NCI-H1092 treated with DMSO at 0.1 percent for 48 hours (cell line): ENCODE measurements around the gene STX8.
A peak's percentile ranks its signal among the peaks of the same experiment; 100 is the strongest.

Experiments
- DNase-seq: peaks from one replicate; lab custom pipeline; 2025; lab: John Stamatoyannopoulos, UW

STX8 gene

DNA sequence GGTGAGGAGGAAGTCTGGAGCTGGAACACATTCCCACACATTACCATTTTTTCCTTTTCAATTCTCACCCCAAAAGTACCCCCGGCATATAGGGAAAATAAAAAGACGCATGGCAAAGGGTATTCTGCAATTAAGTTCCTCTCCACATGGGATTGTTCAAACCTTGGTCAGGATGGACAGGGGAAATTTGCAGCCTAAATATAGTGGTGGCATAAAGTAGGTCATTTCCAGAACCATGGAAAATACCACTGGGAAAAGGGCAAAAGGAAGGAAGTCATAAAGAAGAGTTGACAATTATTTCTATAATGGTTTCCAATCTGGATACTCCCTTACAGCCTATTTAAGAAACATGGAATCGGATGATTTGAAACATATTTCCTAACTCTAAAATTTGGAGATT lies 135.8 kb downstream of the STX8 start:
- no peak for DNase-seq

DNA sequence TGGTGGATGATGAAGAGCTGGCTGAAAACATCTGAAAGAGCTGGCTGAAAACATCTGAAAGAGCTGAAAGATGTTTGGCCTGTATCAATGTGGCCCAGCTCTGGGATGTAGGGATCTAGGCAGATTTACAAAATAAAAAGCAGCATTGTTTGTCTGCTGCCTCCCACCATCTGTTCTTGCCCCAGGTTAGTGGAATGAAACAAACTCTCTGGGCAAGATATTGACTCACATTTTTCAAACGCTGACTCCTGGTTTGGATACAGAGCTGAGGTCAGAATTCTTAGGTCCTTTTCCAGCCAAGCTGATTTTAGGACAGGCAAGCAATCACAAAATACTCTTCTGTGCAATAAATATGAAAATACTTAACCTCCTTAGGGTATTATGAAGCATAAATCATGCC lies 139.0 kb downstream of the STX8 start:
- no peak for DNase-seq

DNA sequence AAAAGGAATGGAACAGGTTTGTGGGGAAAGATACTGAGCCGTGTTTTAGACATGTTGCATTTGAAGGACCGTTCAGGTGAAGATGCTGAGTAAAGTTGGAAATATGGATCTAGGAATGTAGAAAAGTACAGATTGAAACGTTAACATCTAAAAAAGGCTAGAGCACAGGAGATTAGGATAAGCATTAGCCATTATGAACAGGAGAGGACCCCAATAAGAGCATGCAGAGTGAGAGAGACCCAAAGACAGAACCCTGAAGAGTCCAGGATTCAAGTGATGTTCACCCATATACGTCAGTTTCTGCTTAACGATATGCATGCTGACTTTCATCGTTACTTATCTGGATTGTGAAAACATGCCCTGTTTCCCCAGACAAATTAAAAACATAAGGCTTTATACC lies 140.5 kb downstream of the STX8 start:
- no peak for DNase-seq

DNA sequence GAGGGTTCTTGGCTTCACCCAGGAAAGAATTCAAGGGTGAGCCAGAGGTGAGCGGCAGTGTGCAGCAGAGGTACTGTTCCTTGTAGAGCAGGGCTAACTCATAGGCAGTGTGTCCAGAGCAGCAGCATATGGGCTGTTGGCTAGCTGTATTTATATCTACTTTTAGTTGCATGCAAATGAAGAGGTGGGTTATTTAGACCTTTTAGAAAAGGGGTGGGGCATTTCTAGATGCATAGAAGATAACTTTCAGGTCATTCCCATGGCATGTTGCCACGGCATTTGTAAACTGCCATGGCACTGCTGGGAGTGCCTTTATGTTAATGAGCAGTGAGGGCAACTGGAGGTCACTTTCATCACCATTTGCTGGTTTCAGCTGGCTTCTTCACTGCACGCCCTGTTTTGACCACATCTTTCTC lies 141.0 kb downstream of the STX8 start:
- no peak for DNase-seq

DNA sequence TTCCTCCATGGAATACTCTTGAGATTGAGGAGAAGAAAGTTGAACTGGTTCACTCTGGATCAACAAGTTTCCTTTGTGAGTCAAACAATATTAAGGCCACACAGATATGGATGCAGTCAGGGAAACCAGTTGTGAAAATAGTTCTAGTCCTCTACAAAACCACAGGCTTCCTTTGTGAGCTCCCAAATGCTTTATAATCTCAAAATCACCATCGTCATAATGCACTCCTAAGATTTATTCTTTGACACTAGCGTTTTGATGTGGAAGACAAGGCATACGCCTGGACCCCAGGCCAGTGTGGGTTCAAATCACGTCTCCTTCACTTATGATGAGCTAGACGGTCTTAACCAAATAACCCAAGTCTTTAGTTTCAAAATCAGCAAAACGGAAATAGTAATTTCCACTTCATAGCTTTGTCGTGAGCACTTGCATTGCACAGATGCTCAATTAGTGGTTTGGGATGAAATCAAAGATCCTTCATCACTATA lies 142.6 kb downstream of the STX8 start:
- no peak for DNase-seq

DNA sequence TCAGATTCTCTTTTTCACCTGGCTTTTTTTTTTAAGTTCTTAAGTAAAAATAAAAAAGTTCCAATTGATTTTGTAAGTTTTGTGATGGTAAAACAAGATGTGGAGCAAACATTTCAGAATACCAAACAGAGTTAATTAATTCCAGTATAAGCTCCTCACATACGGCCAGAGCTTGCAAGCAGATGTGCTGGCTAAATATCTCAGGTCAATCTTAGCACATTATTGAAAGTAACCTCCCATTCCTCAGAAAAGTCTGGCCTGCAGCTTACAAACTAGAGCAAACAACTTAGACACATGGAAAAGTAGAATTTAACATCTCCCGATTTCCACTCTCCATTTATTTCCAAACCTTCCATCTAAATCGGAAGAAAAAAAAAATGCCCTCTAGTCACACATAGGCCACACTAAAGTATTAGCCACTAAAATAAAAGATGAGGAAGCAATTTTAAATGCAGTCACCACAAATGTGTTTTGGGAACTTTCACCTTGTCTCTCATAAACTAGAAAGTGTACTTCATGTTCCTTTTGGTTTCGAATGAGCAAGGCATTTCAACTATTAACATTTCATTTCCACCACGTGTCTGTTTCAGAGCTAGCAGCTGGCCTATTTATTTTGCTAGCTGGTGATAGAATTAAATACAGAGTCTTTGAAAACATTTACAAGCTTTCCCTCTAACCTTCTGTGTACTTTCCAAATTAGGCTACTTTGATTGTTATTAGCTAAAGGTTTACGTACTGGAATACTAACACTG lies 143.3 kb downstream of the STX8 start:
- DNase-seq: no peak

DNA sequence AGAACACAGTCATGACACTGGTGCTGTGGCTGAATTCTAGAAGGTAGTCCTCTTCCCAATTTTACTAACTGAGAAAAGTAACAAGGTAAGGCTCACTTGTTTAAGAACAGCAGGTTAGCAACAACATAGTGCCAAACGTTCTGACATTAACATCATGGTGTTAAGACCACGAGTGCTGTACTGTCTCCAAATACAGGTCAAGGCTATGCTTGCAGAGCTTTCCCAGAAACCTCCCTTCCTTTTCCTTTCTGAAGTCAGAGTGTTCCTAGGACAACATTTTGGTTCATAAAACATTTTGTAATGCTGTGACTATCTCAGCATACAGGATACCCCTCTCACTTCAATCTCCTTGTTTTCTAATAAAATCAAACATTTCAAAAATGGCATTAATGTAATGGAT lies 144.0 kb downstream of the STX8 start:
- DNase-seq: no peak

DNA sequence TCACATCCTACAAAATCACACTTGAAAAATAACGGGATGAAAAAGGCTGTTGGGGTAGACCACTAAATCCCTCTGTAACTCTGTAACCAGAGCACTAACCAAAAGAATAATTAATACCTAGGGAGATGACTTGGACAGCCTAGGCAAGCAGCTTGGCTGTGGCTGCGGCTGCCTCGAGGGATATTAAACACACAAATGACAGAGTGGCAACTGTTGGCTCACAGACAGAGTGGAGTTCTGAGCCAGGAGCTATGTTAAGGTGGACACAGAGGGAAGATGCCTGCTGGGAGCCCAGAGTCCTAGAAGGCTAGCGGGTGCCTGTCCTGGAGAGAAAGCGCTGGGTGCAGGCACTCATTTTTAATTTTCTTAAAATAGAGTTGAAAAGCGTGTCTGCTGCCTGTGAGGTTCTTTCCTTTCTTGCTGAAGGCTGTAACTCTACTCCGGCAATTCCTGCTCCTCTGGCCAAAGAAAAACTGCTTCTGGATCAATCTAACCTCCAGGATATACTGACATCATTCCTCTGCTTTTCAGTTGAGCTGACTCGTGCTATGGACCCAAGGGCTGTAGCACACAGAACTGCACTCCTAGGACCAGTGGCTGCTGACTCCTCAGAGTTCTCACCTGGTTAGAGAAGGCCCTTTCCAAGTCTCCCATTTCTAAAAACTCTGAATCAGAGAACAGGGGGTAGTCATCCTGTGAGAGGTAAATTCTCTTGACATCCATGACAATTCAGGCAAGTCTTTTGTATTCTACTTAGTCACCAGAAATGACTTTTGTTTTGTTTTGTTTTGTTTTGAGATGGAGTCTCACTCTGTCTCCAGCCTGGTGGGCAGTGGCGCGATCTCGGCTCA lies 147.9 kb downstream of the STX8 start:
- DNase-seq: peak; percentile 3

DNA sequence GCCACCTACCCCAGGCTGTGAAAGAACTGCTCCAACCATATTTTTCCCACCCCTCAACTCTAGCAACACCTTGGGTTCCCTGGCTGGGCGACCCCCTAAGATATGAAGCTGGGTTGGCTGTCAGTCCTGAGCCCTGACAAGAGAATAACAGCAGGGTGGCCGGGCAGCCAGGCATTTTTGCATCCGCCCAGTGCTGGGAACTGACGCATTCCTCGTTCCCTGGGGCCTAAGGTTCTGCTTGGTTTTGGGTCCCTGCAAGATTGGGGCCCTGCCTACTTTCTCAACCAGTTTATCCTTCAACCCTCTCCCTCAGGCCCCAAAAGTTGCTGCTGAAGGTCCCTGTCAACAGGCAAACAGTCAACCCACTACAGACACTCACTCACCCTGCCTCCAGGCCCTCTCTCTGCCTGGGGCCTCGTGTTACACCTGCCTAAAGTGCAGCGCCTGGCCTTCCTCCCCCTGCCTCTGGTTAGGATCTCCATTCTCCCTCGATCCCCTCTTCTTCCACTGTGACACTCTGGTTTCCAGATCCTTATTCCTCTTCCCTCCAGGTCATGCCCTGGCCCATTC lies 151.5 kb downstream of the STX8 start:
- DNase-seq: no peak

DNA sequence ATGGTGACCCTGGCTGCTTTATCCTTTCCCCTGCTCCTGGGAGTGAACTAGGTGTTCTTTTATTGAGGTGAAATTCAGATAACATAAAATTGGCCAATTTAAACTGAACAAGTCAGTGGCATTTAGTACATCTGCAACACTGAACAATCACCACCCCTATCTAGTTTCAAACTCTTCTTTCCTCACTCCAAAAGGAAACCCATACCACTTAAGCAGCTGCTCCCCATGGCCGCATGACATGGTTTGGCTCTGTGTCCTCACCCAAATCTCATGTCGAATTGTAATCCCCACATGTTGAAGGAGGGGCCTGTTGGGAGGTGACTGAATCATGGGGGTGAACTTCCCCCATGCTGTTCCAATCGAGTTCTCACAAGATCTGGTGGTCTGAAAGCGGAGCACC lies 154.1 kb downstream of the STX8 start:
- DNase-seq: no peak

DNA sequence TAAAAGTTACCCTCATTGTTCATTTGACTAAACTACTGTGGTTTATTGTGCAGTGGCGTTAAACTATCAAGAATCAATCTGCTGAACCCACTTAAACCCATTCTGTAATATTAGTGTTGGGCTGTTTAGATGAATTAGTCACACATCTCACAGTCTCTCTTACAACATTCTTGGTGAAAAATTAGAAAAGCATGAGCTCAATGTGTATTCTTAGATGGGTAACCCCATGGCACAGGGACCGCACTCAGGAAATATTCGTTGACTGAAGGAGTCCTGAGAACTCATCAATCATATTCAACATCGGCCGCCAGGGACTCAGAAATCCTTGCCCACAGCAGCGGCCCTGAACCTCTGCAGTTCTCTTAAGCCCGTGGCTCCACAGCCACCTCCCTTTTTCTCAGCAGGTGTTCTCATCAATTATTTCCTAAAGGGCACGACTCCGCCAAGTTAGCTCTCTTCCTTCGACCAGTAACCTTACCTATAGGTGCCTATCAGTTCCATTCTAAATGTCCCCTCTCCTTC lies 155.6 kb downstream of the STX8 start:
- no peak for DNase-seq

DNA sequence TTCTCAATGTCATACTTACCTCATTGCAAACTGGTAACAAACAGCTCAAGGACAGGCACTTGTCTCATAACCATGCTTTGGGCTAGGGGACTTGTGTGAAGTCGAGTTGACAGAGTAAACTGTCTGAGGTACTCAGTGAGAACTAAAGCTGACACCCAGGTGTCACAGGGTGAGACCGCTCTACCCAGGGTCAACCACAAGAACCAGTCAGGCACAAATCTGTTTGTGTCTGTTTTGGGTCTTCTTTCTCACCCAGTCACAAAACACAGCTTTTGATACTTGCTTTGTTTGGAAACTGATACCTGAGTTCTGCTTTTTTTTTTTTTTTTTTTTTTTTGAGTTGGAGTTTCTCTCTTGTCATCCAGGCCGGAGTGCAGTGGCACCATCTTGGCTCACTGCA lies 161.1 kb downstream of the STX8 start:
- DNase-seq: no peak

DNA sequence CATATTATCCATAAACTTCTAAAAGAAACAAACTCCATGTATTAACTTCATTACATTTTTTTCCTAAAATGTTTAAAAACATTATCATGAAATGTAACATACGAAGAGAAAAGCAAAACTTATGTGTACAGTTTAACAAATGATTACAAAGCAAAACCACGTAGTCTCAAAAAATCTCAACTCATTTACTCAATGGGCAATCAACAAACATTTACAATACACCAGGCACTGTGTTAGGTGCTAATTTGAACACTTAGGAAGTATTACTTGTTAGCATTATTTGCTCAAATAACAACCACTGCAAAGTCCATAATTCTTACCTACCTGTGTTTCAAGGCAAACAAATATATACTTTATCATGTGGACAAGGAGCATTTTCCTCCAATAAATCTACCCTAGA lies 164.9 kb downstream of the STX8 start:
- no peak for DNase-seq

DNA sequence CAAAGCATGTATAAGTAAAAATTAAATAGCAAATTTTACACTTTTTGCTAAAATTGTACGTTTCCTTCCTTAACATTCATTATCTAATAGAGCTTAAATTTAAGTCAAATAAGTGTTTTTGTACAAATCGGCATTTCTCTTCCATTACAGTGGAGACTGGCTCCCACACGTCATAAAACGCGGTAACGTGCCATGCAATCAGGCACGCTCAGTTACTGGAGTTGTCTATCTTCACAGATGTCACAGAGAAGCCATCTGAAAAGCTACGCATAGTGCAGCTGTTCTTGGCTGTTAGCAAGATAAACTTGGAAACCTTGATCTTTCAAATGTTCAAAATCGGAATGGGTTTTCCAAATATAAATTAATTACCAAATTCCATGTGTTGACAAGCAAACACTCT lies 165.3 kb downstream of the STX8 start:
- DNase-seq: no peak

DNA sequence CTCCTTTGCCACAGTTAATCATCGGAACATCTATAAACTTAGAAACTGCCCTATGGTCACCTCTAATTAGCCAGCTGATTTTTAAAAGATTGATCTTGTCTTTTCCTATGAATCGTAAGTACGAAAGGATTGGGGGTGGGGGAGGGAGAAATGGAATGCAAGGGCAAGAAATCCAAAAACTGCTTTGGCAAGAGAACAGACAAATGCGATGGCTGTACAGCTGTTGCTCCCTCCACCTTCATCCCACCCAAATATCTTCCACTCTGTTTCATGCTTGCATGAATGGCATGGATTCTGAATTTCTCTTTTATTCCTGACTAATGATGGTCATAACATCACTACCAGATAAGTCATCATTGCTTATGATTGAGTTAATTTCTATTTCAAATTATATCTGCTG lies 165.7 kb downstream of the STX8 start:
- DNase-seq: no peak

DNA sequence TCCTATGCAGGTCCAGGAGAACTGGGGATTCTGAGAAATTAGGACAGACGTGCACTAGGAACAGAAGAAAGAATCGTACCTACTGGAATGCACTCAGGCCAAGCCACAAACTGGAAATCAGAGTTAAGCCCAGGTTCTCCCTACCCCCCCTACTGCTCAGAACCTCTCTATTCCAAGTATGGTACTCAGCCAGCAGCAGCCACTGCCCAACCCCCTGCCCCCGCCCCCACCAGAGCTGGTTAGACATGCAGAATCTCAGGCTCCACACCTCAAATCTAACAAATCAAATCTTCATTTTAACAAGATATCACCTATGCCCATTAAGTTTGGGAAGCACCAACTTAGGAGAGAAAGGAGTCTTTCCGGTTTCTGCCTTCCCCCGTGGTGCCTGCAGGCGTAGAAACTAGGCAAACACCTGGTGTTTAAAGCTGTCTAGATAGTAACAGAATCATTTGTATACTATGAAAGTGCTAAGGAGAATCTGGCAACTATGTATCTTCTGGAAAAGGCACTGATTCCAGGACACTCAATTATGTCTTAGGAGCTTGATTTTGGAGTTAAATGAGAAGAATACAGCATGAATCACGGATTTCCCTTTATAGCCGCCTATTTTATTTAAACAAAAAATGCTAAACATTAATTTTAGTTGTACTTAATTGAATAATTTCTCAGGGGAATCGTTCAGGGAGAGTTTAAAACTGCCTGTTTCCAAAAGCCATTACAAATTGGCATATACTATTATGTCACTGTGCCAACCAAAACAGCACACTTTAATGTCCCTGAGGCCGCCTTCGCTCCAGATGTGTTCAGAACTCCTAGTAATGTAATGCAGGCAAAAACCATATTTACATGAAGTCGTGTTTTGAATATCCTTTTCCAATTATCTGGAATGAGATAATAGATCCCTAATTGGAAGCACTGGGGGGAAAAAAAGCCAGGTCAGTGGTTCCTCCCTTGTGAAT lies 166.5 kb downstream of the STX8 start:
- DNase-seq: no peak

DNA sequence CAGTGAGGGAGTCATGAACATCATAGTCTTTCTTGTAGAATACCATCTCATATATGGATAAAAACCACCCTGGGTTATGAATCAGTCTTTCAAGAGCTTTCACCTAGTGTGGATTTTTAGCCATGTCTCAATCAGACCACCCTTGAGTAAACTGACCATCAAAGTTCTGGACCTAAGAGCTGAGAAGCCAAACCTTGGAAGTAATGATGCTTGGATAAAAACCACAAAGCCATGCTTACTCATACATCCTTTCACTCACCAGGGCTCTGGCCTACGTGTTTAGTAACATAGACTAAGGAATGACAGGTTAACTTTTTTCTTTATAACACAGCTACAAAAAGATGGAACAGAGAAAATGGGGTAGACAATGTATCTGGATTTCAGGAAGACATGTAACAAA lies 167.2 kb downstream of the STX8 start:
- no peak for DNase-seq

DNA sequence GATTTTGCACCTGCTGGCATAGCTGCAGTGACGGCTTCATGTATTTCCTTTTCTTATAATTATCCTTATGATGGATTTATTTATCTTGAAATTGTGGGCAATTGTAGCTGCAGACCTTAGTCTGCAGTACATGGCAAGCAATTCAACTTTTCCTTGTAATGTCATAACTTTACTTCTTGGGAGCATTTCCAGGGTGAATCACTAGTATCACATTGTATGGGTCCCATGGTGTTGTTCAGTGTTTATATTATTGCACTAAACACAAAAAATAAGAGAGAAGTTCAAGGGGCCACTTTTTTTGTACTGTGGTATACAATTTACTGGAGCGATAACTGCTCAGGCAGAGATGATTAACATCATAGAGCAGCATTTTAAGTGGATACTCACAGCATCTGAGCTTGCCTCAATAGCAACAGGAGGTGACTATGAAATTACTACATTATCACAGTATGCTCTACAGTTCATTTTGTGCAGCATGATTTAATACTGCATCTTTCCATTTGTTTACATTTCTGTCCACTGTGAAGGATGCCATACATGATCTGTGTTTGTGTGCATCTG lies 169.5 kb downstream of the STX8 start:
- DNase-seq: no peak

DNA sequence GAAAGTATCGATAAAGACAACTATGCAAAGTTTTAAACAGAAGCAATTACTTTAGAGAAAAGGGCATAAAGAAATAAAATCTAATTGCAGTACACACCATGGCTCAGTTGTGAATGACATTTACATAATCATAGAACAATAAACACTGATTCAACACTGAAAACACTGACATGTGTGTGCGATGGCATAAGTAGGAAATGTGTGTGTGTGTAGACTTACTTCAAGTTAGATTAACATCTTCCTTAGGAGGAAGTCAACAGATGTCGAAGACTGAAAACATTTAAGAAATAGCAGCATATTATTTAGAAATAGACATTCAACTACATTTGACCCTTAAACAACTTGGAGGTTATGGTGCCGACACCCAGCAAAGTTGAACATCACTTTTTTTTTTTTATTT lies 172.4 kb downstream of the STX8 start:
- no peak for DNase-seq

DNA sequence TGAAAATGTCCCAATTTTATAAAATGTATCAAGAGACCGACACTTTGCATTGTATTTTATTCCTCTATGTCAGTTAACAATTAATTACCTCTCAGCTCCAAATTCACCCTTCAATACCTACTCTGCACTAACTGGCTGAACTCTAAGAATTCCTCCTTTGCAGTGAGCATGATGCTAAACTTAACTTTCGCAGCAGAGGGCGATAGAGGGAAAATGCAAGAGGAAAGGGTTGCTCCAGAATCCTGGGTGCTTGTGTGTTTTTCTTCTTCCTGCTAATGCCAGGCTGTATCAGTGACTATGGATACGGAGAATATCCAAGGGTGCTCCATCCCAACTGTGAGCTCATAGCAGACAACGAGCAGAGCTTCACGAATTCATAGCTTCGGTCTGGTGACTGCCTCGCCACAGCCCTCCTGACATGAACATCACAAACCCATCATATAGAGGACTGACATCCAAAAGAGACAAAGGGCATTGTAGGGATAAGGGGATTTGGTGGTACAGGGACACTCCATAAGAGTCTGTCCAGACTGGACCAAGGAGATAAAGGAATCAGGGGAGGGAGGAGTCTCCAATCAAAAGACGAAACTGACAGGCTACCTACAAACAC lies 172.9 kb downstream of the STX8 start:
- DNase-seq: no peak

DNA sequence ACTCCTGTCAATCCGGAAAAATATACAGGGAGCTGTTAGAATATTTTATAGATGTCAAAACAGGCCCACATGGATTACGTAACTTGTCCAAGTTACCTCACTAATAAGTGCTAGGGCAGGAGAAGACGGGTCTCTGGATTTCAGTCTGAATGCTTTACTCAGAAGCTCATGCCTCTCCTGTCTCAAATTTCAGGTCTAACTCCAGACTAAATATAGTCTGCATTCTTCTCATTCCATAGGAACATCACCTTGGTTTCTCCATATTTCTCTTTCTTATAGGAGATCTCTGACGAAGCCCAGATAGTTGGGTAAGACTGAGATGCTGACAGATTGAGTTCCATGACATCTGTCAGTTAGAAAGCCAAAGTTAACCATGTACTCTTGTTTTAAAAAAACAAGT lies 174.2 kb downstream of the STX8 start:
- no peak for DNase-seq
